Measurements from ENCODE around the gene ZNF417.
"Not testable (repeated sequence)": the region's sequence is repeated elsewhere in the genome, so short reads cannot be mapped to it uniquely, and the experiment has no call there.

Gene ZNF417

DNA sequence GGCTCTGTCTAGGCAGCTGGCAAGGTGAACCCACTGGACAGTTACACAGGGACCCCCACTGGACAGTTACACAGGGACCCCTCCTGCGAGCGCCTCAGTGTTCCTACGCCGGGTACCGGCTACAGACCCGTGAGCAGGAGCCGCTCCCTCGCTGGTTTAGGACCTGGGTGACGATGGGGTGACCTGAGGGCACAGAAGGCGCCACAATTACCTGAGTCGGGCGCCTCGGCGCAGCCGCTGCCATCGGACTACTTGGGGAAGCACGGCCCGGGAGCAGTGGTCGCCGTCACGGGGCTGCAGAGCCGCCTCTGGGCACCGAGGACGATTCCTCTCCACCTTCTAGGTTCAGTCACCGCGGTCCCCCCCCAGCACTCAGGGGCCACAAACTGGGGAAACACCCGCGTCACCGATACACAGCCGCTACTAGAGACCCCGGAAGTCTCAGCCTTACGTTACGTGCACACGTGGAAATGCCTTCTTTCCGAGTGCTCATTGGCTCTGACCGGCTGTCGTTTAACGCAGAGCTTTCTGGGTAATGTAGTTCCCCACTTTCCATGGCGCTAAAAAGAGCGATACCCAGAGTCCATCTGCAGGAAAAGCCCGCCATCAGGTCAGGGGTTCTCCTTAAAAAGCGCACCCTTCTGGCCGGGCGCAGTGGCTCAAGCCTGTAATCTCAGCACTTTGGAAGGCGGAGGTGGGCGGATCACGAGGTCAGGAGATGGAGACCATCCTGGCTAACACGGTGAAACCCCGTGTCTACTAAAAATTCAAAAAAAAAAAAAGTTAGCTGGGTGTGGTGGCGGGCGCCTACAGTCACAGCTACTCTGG, at the start of gene ZNF417:
TSS of gene ZNF417 (minus strand) at position 425 of the 828 bp plus-strand sequence. CDS start at position 244, 181 bp downstream.
- DNase-seq (ENCODE audit: low spot score) = peak; percentile 93

DNA sequence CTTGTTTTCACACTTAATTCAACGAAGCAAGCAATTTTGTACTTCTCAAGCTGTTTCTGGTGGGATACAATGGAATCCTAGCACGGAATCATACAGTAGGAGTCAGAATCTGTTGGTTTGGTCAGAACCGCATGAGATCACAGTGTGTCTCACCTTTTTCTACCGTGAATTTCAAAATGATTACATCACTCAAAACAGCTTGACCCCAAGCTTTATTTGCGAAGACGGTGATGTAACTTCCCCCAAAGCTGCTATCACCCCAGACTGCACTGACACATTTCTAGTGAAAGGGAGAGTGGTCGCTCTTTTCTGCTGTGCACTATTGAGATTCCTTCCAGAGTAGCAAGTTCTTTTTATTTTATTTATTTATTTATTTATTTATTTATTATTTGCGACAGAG, 48.4 kb upstream of the ZNF417 start:
- no peak for DNase-seq (ENCODE audit: low spot score)

DNA sequence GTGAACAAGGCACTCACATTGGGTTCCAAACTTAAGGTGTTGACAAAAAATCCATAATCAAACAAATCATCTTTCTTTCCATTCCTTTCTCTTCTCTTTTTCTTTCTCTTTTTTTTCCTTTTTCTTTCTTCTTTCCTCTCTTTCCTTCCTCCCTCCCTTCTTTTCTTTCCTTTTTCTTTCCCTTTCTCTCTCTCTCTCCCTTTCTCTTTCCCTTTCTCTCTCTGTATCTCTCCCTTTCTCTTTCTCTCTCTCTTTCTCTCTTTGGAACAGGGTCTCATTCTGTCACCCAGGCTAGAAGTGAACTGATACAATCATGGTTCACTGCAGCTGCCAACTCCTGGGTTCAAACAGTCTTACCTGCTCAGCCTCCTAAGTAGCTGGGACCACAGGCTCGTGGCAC, 45.4 kb upstream of the ZNF417 start:
- DNase-seq (ENCODE audit: low spot score) = no peak

DNA sequence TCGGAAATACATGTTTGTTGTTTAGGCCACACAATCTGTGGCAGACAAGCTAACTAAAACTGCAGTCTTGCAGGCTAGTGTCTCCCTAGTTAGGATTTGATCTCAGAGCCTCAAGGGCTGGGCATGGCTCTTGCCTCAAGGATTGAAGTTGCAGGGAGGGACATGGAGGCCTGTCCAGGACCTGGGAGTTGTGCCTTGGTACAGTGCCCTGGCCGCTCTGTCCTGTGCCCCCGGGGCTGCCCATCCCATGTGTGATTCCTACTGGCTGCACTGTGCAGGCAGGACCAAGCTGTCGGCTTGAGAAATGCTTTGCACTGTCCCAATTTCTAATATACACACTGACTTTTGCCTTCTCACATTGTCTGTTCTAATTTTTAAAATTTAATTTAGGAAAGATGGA, 38.6 kb upstream of the ZNF417 start:
- DNase-seq (ENCODE audit: low spot score) = no peak

DNA sequence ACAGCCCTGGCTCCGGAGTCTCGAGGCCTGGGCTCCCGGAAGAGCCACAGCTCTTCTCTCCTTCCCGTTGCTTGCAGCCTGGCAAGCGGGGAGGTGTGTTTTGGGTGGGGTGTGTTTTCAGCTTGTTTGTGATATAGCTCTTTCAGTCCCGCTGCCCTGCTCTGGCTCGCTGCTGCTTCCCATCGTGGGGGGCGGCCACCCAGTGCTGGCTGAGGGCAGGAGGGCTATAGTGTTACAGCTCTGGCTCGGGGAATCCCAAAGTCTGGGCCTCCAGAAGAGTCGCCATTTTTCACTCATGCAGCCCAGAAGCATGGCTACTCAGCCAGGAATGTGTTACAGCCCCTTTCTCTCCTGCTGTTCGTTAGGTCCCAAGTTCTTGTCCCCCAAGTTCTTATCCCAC, 33.3 kb upstream of the ZNF417 start:
- DNase-seq (ENCODE audit: low spot score) = no peak

DNA sequence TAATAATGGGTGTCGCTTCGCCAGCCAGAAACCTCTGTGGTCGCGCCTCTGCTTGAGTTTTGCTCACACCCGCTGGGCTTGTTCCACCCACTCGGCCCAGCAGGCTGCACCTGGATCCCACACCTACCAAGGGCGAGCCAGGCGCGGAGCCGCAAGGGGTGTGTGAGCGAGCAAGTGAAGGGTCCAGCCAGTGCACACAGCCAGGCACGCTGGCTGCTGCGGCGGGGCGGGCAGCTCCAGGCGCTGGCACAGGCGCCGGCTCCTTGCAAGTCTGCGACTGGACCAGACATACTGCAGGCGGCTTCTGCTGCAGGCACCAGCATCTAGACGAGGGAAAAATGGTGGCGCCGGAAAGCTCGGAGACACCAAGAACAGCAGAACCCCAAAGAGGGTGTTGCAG, 32.9 kb upstream of the ZNF417 start:
- DNase-seq (ENCODE audit: low spot score) = no peak

DNA sequence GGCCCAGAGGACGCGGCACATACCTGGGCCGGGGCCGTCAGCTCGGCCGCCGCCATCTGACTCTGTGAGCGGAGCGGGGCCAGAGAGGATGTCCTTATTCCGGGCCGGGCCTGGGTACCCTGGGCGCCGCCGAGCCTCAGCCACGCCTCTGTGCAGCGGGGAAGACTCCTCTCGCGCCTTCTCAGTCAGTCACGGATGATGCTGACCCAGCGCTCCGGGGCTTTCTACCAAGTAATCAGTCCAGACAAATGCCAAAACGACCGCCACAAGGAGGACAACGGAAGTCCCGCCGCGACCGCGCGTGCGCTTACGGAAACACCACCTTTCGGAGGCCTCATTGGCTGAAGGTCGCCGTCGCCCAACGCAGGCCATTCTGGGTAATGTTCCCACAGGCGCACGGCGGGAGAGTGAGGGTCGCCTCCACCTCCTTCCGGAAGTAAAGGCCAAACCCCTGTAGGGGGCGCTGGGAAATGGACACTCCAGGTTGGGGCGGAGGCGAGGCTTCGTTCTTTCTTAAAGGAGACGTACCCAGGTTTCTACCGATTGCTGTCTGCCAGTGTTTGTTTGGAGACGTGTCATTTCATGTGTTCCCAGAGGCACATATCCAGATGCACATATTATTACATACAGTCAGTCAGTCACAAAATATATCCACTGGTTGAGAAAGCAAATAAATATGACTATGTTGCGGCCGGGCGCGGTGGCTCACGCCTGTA, 31.2 kb upstream of the ZNF417 start, which contains the start of gene ZNF256:
TSS of gene ZNF256 (minus strand) at position 288 of the 716 bp plus-strand sequence. CDS start at position 56, 232 bp downstream.
- DNase-seq (ENCODE audit: low spot score) = peak; percentile 92

DNA sequence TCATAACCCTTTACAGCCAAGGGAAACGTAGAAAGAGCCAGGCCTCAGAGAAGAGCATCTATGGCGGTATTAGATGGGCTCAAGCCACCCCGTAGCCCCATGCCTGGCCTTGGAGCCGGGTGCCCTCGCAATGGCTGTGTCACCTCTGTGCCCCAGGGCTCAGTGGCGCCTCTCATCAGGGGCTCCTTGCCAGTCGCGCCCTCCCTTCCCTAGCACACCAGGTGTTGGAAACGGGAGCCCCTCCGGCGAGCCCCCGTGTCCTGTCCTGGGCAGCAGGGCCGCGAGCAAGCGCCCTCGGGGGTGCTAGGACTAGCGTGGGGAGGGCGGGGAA, 30.7 kb upstream of the ZNF417 start:
- no peak for DNase-seq (ENCODE audit: low spot score)

DNA sequence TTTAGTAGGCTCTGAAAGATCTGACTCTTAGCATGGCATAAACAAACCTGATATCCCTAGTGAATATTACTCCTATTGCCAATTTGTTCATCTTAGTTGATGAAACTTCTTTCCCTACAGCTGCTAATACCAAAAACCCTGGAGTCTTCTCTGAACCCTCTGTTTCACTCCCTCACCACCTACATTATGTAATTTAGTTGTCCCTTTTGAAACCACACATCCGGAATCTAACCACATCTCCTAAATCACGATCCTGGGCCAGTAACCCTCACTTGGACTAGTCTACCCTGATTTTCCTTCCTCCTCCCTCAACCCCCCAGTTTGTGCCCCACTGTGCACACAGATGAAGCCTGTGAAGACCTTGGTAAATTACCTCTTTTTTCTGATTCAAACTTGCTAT, 29.9 kb upstream of the ZNF417 start:
- DNase-seq (ENCODE audit: low spot score) = no peak

DNA sequence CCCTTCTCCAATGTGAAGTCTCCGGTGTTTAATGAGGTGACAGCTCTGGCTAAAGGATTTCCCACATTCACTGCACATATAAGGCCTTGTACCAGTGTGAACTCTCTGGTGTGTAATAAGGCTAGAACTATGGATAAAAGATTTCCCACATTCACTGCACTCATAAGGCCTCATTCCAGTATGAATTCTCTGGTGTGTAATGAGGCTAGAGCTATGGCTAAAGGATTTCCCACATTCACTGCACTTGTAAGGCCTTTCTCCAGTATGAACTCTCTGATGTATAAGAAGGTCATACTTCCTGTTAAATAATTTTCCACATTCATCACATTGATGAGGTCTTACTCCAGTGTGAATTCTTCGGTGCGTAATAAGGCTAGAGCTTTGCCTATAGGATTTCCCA, 25.2 kb upstream of the ZNF417 start:
- no peak for DNase-seq (ENCODE audit: low spot score)

DNA sequence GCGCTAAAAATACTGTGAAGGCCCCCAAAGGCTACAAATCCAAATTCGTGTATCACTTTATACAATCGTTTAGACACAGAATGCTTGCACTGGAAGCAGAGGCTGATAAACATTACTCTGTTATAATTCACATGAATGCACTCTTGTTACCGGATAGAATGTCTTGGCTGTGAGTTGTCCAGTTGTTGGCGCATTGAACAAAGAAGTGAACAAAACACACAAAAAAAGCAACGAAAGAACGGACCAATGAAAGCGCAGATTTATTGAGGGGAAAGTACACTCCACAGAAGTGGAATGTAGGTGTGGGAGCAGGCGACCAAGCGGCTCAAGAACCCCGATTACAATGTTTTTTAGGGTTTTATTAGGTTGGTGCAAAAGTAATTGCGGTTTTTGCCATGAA, 19.3 kb upstream of the ZNF417 start:
- DNase-seq (ENCODE audit: low spot score) = no peak

DNA sequence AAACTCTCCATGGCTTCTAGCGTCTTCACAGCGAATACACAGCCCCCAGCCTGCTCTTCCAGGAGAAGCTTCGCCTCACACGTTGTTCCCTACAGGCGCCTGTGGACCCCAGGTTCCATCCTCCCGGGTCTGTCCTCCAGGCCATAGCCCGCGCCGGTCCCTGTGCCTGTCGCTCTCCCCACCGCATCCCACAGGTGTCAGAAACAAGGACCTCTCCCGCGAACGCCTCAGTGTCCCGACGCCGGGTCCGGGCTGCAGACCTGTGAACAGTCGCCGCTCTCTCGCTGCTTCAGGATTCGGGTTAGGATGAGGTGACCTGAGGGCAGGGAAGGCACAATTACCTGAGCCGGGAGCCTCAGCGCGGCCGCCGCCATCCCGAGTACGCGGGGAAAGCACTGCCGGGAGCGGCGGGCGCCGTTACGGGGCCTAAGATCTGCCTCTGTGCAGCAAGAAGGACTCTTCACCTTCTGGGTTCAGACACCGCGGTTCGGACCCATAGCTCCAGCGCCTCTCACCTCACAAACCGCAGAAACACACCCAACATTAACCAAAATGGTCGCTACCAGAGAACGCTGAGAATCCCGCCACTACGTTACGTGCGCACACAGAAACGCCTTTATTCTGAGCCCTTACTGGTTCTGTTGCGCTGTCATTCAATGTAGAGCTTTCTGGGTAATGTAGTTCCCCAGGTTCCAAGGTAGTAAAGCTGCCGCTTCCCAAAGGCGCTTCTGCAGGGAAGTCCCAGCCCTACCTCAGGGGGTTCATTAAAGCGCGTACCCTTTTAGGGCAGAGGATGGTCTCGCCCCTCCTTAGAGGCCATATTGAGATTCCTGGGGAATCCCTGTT, 18.7 kb upstream of the ZNF417 start, which contains the start of gene ZNF418:
TSS of gene ZNF418 (minus strand) at position 583 of the 846 bp plus-strand sequence. CDS start 1,580 bp downstream, outside the sequence.
- DNase-seq (ENCODE audit: low spot score) = peak; percentile 22

DNA sequence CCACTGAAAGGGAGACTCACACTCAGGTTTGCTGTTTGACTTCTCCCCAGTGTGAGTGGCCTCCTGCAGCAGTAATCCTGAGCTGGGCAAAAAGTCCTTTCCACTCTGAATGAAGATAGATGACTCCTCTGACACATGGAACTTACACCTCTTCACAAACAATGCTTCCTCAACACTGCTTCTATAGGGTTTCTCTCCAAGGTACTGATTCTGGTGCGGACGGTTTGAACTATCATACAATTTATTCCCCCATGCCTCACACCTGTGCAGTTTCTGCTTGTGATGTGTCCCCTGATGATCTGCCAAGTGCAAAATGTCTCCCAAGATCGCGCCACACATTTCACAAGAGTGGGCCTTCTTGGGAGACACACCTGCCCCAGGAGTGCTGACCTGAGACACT, 11.2 kb upstream of the ZNF417 start:
- no peak for DNase-seq (ENCODE audit: low spot score)

DNA sequence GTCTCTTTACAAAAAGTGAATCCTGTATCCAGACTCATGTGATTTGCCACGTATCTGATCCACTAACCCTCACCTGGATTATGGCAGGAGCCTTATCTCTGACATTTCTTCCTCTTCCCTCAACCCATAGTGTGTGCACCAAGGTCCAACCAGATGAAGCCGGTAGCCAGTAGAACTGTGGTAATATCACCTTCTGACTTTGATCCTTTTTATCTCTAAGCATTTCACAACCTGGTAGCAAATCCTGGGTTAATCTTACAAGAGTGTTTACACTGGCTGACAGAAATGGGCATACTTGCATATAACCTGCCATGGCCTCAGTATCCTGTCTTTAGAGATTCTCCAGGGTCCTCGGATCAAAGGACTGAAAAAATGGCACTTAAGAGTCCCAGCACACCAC, 1.9 kb downstream of the ZNF417 start:
- DNase-seq (ENCODE audit: low spot score) = no peak

DNA sequence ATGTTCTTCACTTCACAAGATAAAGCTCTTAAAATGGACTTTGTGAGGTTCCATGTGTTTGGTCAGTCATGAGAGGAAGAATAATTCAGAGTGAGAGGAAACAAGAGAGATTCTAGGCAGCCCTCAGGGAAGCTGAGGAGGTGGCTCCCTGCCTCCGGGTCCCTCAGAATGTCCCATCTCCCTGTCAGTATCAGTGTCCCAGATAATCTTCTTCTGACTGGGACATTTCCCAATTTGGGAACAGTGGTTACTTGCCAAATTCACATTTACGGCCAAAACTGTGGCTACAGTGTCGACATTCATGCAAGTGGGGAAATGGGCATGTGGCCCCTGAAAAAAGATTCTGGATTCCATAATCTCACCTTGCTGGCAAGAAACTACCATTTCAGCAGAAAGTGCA, 9.0 kb downstream of the ZNF417 start:
- DNase-seq (ENCODE audit: low spot score) = no peak

DNA sequence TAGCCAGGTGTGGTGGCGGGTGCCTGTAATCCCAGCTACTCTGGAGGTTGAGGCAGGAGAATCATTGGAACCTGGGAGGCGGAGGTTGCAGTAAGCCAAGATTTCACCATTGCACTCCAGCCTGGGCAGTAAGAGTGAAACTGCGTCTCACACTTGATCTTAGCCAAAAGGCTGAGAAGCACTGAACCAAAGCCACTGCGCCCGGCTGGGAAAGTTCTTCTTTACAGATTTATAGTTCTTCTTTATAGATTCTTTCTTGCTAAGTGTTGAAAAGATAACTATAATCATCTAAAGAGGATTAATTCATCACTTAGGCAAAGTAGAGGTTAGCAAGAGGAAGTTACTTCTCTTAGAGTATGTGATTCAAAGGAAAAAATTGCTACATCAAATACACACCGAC, 11.1 kb downstream of the ZNF417 start:
- no peak for DNase-seq (ENCODE audit: low spot score)

DNA sequence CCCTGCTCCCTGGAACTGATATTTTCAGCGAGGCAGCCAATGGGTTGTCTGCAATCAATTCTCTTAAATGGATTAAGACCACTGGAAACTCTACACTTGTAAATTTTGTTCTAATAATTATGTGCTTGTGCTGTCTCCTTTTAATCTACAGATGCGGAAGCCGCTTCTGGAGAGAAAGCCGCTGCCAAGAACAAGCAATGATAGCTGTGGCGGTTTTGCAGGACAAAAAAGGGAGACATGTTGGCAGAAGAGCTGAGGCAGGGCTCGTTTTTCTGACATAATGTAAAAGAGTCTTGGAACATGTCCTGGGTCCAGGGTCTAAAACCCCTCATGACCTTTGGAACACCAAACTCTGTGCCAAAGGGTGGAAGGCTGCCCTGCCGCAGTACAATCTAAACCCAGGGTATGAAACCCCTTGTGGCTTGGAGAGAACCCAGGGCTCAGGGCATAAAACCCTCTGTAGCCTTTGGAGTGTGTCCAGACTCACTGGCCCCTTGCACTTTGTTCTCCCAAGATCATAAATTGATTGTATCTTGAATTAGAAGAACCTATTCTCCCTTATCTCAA, 12.7 kb downstream of the ZNF417 start:
- no peak for DNase-seq (ENCODE audit: low spot score)

DNA sequence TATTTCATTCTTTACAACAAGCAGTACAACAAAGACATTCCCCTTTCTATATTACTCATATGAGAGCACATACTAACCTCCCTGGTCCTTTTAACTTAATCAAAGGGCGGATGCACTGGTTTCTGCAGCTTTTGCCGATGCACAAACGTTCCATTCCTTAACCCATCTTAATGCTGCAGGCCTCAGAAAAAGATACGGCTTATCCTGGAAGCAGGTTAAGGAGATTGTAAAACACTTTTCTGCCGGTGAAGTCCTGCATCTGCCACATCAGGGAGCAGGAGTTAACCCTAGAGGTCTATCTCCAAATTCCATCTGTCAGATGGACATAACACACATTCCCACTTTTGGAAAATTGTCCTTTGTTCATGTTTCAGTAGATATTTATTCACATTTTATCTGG, 16.1 kb downstream of the ZNF417 start:
- no peak for DNase-seq (ENCODE audit: low spot score)

DNA sequence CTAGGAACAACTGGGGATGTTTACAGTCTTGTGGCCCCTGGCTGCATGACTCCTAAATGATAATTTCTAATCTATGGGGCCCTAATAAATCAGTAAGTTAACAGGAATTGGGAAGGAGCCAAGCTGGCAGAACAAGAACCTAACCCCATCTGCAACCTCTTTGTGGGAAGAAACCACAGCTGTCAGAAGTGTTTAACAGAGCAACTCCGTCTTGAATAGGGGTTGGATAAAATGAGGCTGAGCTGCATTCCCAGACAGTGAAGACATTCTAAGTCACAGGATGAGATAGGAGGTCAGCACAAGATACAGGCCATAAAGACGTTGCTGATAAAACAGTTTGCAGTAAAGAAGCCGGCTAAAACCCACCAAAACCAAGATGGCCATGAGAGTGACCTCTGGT, 25.7 kb downstream of the ZNF417 start:
- DNase-seq (ENCODE audit: low spot score) = not testable (repeated sequence)

DNA sequence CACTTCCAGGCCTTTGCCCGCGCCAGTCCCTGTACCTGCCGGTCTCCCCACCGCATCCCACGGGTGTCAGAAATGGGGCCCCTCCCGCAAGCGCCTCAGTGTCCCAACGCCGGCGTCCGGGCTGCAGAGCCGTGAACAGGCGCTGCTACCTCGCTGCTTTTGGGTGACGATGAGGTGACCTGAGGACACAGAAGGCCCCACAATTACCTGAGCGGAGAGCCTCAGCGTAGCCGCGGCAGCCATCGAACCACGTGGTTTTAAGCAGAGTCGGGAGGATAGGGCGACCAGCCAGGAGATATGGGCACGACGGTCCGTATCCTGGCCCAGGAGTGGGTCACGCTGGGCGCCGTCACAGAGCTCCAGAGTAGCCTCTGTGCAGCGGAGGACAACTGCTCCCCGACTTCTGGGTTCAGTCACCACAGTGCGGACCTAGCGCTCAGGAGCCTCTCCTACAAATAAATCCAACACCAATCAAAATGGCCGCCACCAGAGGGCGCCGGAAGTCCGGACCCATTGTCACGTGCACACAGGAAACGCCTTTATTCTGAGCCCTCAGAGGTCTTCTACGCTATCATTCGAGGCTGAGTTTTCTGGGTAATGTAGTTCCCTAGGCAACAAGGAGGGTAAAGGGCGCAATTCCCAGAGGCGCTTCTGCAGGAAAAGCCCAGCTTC, 27.7 kb downstream of the ZNF417 start, which contains the start of gene ZNF814:
TSS of gene ZNF814 (minus strand) at position 478 of the 672 bp plus-strand sequence. CDS start at position 243, 235 bp downstream.
- no peak for DNase-seq (ENCODE audit: low spot score)

DNA sequence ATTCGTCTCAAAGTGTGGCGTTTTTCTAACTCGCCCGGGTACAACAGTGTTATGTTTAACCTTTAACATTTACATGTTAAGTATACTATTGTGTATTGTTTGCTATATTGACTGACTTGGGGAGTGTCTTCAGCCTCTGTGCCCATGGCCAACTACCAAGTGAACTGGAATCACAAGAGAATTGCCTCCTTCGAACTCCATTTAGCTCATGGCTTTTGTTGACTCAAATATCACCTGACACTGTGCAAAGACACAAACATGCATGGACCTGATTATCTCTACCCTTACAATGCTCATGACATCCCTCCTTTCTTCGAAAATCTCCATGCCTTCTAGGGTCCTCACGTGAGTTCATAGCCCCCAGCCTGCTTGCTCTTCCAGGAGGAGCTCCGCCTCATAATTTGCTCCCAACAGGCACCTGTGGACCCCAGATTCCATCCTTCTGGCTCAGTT, 28.3 kb downstream of the ZNF417 start:
- DNase-seq (ENCODE audit: low spot score) = no peak
